Natural killer cell (primary cell): Measurements from ENCODE around the gene ATP2B1. TPM values are rescaled to one million over a fixed set of nuclear protein-coding genes. Genes with fewer than 3 reads are reported as not detected.

Experiments used
- ATAC-seq, 3 donors: fragments of 150-1000 bp in 2 of 3; fragments of 200-7000 bp in 1 of 3; cut with Tn5 transposase; 1 replicate in 1 of 3; 2 replicates in 2 of 3; pipeline ENCODE4 v1.10.0; 2021; ENCODE audit warnings: mild to moderate bottlenecking in 2 of 3, moderate library complexity in 2 of 3
- DNase-seq, 2 donors: peaks; one replicate each; pipeline versions ENCODE4 v3.0.0 to v3.0.0-alpha.2; 2013 to 2021; ENCODE audit warnings: mixed read lengths in 1 of 2
- H3K27ac ChIP-seq: one replicate; pipeline ENCODE4 v1.5.1; 2013; ENCODE audit warnings: mild to moderate bottlenecking, low read length
- H3K27me3 ChIP-seq: one replicate; pipeline ENCODE4 v1.6.1; 2013; ENCODE audit warnings: low read length; ENCODE audit not compliant: control insufficient read depth, insufficient read depth
- H3K36me3 ChIP-seq: one replicate; pipeline ENCODE4 v1.6.1; 2013; ENCODE audit warnings: low read length; ENCODE audit not compliant: control insufficient read depth, insufficient read depth
- H3K4me1 ChIP-seq: one replicate; pipeline ENCODE4 v1.6.1; 2013; ENCODE audit warnings: low read length; ENCODE audit not compliant: control insufficient read depth, insufficient read depth
- H3K4me3 ChIP-seq: one replicate; pipeline ENCODE4 v1.5.1; 2013; ENCODE audit warnings: low read length
- H3K9me3 ChIP-seq: one replicate; pipeline ENCODE4 v1.6.1; 2013; ENCODE audit warnings: low read length; ENCODE audit not compliant: control insufficient read depth, insufficient read depth
- H3K27ac Mint-ChIP-seq, 2 donors: one replicate each; pipeline ENCODE4 v1.8.0; 2022; ENCODE audit warnings: mild to moderate bottlenecking in 2 of 2, mixed read lengths in 2 of 2, moderate library complexity in 1 of 2
- H3K27me3 Mint-ChIP-seq, 2 donors: one replicate each; pipeline ENCODE4 v1.8.0; 2022; ENCODE audit warnings: low read depth in 2 of 2, mixed read lengths in 2 of 2
- H3K36me3 Mint-ChIP-seq: one replicate; pipeline ENCODE4 v1.8.0; 2022; ENCODE audit warnings: mixed read lengths
- H3K4me1 Mint-ChIP-seq, 2 donors: one replicate each; pipeline ENCODE4 v1.8.0; 2022; ENCODE audit warnings: mixed read lengths in 2 of 2
- H3K4me3 Mint-ChIP-seq: one replicate; pipeline ENCODE4 v1.8.0; 2022; ENCODE audit warnings: mild to moderate bottlenecking, moderate library complexity, mixed read lengths
- H3K9me3 Mint-ChIP-seq, 2 donors: one replicate each; pipeline ENCODE4 v1.8.0; 2022; ENCODE audit warnings: mixed read lengths in 2 of 2
- CTCF ChIP-seq: fragments of 200-600 bp; IDR thresholded peaks from one replicate; pipeline ENCODE4 v1.8.0; 2022; ENCODE audit warnings: antibody characterized with exemption
- WGBS: methylation state at CpG from one replicate; pipeline ENCODE4 v1.1.7; 2013; ENCODE audit warnings: missing lambda C conversion rate; ENCODE audit not compliant: insufficient coverage; 5-methylcytosine and 5-hydroxymethylcytosine counted together
- intact Hi-C: fragments of 100-400 bp; cut with micrococcal nuclease; formaldehyde crosslinking; loops from one replicate; pipeline ENCODE4 v1.14.2; 2022
- total RNA-seq, 4 donors: library from RNA; stranded (reverse); fragments of 120-200 nt in 1 of 4; gene quantifications; one replicate each; pipeline versions ENCODE4 v1.2.3 to v1.2.4, GENCODE V29; 2013 to 2022

The ATP2B1 gene
- total RNA-seq, 3 donors from 2014 or later (not counting 1 experiment from before 2014, with no cell fraction given): 87.8 to 97.6 (median 97.3) TPM

GRCh38 chr12:89650239-89650638 lies 58.4 kb downstream of the ATP2B1 start:
- H3K9me3 Mint-ChIP-seq: no peaks in the 10 kb centered on the region
- peaks cover 14% of the 10 kb centered on the region for H3K36me3 ChIP-seq
- peaks cover 37 to 62% of the 10 kb centered on the region in 2 donors for H3K4me1 Mint-ChIP-seq
- H3K36me3 Mint-ChIP-seq: peaks cover 19% of the 10 kb centered on the region
- DNase-seq (no peak), ATAC-seq (no peak)
- TF ChIP-seq CTCF: no peak
- no peaks in the 10 kb centered on the region for H3K4me1 ChIP-seq
- WGBS: 92% methylated on average over 1 of the region's 2 CpGs
- H3K4me3 ChIP-seq: no peak overlapping the region
- H3K4me3 Mint-ChIP-seq: no peak overlapping the region
- H3K27me3 ChIP-seq: no peaks in the 10 kb centered on the region
- intact Hi-C loops: no loop called here
- no peaks in the 10 kb centered on the region for H3K9me3 ChIP-seq
- no peaks in the 10 kb centered on the region for H3K27me3 Mint-ChIP-seq
- H3K27ac ChIP-seq: no peak overlapping the region
- peak overlapping the region in 1 of 2 donors; percentile 45 for H3K27ac Mint-ChIP-seq

DNA sequence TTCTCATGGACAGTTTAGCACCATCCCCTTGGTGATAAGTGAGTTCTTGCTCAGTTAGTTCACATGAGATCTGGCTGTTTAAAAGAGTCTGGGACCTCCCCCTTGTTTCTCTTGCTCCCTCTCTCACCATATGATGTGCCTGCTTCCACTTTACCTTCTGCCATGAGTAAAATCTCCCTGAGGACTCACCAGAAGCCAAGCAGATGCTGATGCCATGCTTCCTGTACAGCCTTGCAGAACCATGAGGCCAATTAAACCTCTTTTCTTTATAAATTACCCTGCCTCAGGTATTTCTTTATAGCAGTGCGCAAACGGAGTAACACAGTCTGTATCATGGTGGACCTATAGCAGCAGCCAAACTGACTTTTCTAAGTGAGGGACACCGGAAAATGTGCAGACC lies 58.8 kb downstream of the ATP2B1 start:
- DNase-seq (no peak), ATAC-seq (no peak)
- H3K36me3 Mint-ChIP-seq: peaks cover 19% of the 10 kb centered on the region
- H3K4me1 Mint-ChIP-seq: peaks cover 41 to 62% of the 10 kb centered on the region in 2 donors
- WGBS: 100% methylated on average over 3 of the region's 3 CpGs
- H3K4me1 ChIP-seq: no peaks in the 10 kb centered on the region
- no peak for TF ChIP-seq CTCF
- H3K4me3 Mint-ChIP-seq: no peak overlapping the region
- no peak overlapping the region for H3K4me3 ChIP-seq
- H3K9me3 ChIP-seq: no peaks in the 10 kb centered on the region
- H3K27ac ChIP-seq: no peak overlapping the region
- H3K36me3 ChIP-seq: peaks cover 10% of the 10 kb centered on the region
- H3K27me3 Mint-ChIP-seq: no peaks in the 10 kb centered on the region
- no peaks in the 10 kb centered on the region for H3K27me3 ChIP-seq
- H3K9me3 Mint-ChIP-seq: no peaks in the 10 kb centered on the region
- intact Hi-C loops: no loop called here
- peak overlapping the region in 1 of 2 donors; percentile 45 for H3K27ac Mint-ChIP-seq

- H3K27me3 ChIP-seq: no peaks in the 10 kb centered on the region
- H3K36me3 ChIP-seq: peaks cover 9% of the 10 kb centered on the region
- no peaks in the 10 kb centered on the region for H3K9me3 Mint-ChIP-seq
- H3K27me3 Mint-ChIP-seq: no peaks in the 10 kb centered on the region
- 94% methylated on average over 2 of the region's 2 CpGs for WGBS
- intact Hi-C loops: no loop called here
- peaks cover 48 to 67% of the 10 kb centered on the region in 2 donors for H3K4me1 Mint-ChIP-seq
- no peak overlapping the region for H3K27ac ChIP-seq
- no peak overlapping the region for H3K27ac Mint-ChIP-seq
- no peak for DNase-seq
- H3K4me3 Mint-ChIP-seq: no peak overlapping the region
- peaks cover 19% of the 10 kb centered on the region for H3K36me3 Mint-ChIP-seq
- no peak overlapping the region for H3K4me3 ChIP-seq
- no peaks in the 10 kb centered on the region for H3K9me3 ChIP-seq
- ATAC-seq: peak in 2 of 3 donors; percentile 33 to 35
- no peaks in the 10 kb centered on the region for H3K4me1 ChIP-seq
- no peak for TF ChIP-seq CTCF
Observed at GRCh38 chr12:89649139-89649538, 59.5 kb downstream of the ATP2B1 start.
